HG02571 (cell line): ENCODE data around the gene PFKFB4.
"Not testable (repeated sequence)": the region's sequence is repeated elsewhere in the genome, so short reads cannot be mapped to it uniquely, and the experiment has no call there.

Experiments used
- ATAC-seq: cut with Tn5 transposase; IDR thresholded peaks from one replicate; pipeline ENCODE4 v1.9.1; 2021; ENCODE audit warnings: mild to moderate bottlenecking, moderate library complexity; ENCODE audit not compliant: unreplicated experiment

The PFKFB4 gene

GRCh38 chr3:48561045-48561736 lies 4.6 kb upstream of the PFKFB4 start:
- ATAC-seq, result no peak

GRCh38 chr3:48560648-48561018 lies 4.0 kb upstream of the PFKFB4 start:
- ATAC-seq, result no peak

- no peak for ATAC-seq
Observed at GRCh38 chr3:48558493-48559134, 2.0 kb upstream of the PFKFB4 start.

GRCh38 chr3:48555949-48556795 lies 431 bp downstream of the PFKFB4 start:
- ATAC-seq, result no peak

- no peak for ATAC-seq
Observed at GRCh38 chr3:48555231-48555948, 1.2 kb downstream of the PFKFB4 start.

- no peak for ATAC-seq
Observed at GRCh38 chr3:48553886-48554845, 2.4 kb downstream of the PFKFB4 start.

- no peak for ATAC-seq
Observed at GRCh38 chr3:48553361-48553760, 3.2 kb downstream of the PFKFB4 start.

GRCh38 chr3:48552111-48552951 lies 4.3 kb downstream of the PFKFB4 start:
- ATAC-seq, result no peak

- ATAC-seq, result not testable (repeated sequence)
Observed at GRCh38 chr3:48551651-48552050, 5.0 kb downstream of the PFKFB4 start.

- no peak for ATAC-seq
Observed at GRCh38 chr3:48548729-48549705, 7.6 kb downstream of the PFKFB4 start.

- ATAC-seq, result no peak
Observed at GRCh38 chr3:48548126-48548525, 8.5 kb downstream of the PFKFB4 start.

- no peak for ATAC-seq
Observed at GRCh38 chr3:48546203-48546829, 10.3 kb downstream of the PFKFB4 start.

- no peak for ATAC-seq
Observed at GRCh38 chr3:48544141-48544540, 12.5 kb downstream of the PFKFB4 start.

GRCh38 chr3:48543271-48543866 lies 13.2 kb downstream of the PFKFB4 start:
- no peak for ATAC-seq

- no peak for ATAC-seq
Observed at GRCh38 chr3:48538451-48538850, 18.2 kb downstream of the PFKFB4 start.

GRCh38 chr3:48536785-48537184 lies 19.8 kb downstream of the PFKFB4 start:
- ATAC-seq, result no peak

GRCh38 chr3:48536116-48536515 lies 20.5 kb downstream of the PFKFB4 start:
- ATAC-seq, result no peak
